Measurements from ENCODE around the gene PNPLA8.

Gene PNPLA8

GRCh38 chr7:108451296-108451848, 74.6 kb downstream of the PNPLA8 start:
- Histone ChIP-seq H3K9me2 (replicated peaks; ENCODE audit: insufficient read depth, low read length) (no peaks in the 10 kb centered on the region), H3K9ac (ENCODE audit: low read length) (no peak overlapping the region), H3K79me2 (ENCODE audit: insufficient read depth, low read length) (no peaks in the 10 kb centered on the region), H3K27me3 (ENCODE audit: low read length) (no peaks in the 10 kb centered on the region), H3K27ac (ENCODE audit: low read depth, low read length) (no peak overlapping the region), H3K4me3 (ENCODE audit: insufficient read depth, low read length, poor library complexity, severe bottlenecking) (no peak overlapping the region), H3F3A (ENCODE audit: insufficient read depth) (no peaks in the 10 kb centered on the region), H3K36me3 (ENCODE audit: low read length) (no peaks in the 10 kb centered on the region), H4K20me1 (ENCODE audit: low read depth, low read length) (no peaks in the 10 kb centered on the region), H3K9me3 (ENCODE audit: insufficient read depth, low read length) (no peaks in the 10 kb centered on the region), H2AFZ (ENCODE audit: low read depth, low read length, severe bottlenecking) (no peak overlapping the region), H3K4me2 (ENCODE audit: low read depth, low read length, poor library complexity, severe bottlenecking) (no peak overlapping the region)
- TF ChIP-seq EZH2phosphoT487 (conservative IDR thresholded peaks at IDR 0.05; ENCODE audit: low read length) = no peak
- no peak for TF ChIP-seq CTCF (IDR thresholded peaks at IDR 0.05; ENCODE audit: insufficient read depth, low read length, poor library complexity, severe bottlenecking)

- Histone ChIP-seq H3K9me3 (ENCODE audit: insufficient read depth, low read length) (no peaks in the 10 kb centered on the region), H4K20me1 (ENCODE audit: low read depth, low read length) (no peaks in the 10 kb centered on the region), H3K4me3 (ENCODE audit: insufficient read depth, low read length, poor library complexity, severe bottlenecking) (no peak overlapping the region), H3K27ac (ENCODE audit: low read depth, low read length) (no peak overlapping the region), H3K27me3 (ENCODE audit: low read length) (no peaks in the 10 kb centered on the region), H3K79me2 (ENCODE audit: insufficient read depth, low read length) (no peaks in the 10 kb centered on the region), H3K9ac (ENCODE audit: low read length) (no peak overlapping the region), H3K36me3 (ENCODE audit: low read length) (no peaks in the 10 kb centered on the region), H2AFZ (ENCODE audit: low read depth, low read length, severe bottlenecking) (no peak overlapping the region), H3K9me2 (replicated peaks; ENCODE audit: insufficient read depth, low read length) (no peaks in the 10 kb centered on the region), H3F3A (ENCODE audit: insufficient read depth) (no peaks in the 10 kb centered on the region), H3K4me2 (ENCODE audit: low read depth, low read length, poor library complexity, severe bottlenecking) (no peak overlapping the region)
- no peak for TF ChIP-seq EZH2phosphoT487 (conservative IDR thresholded peaks at IDR 0.05; ENCODE audit: low read length)
- TF ChIP-seq CTCF (IDR thresholded peaks at IDR 0.05; ENCODE audit: insufficient read depth, low read length, poor library complexity, severe bottlenecking) = no peak
Observed at GRCh38 chr7:108450160-108450559, 75.8 kb downstream of the PNPLA8 start.

GRCh38 chr7:108449521-108449920, 76.4 kb downstream of the PNPLA8 start:
- Histone ChIP-seq H3K27ac (ENCODE audit: low read depth, low read length) (no peak overlapping the region), H3K4me2 (ENCODE audit: low read depth, low read length, poor library complexity, severe bottlenecking) (no peak overlapping the region)

More at GRCh38 chr7:108449521-108449920, 76.4 kb downstream of the PNPLA8 start:
- no peak overlapping the region for H3K4me3 ChIP-seq (ENCODE audit: insufficient read depth, low read length, poor library complexity, severe bottlenecking)
- no peak for TF ChIP-seq EZH2phosphoT487 (conservative IDR thresholded peaks at IDR 0.05; ENCODE audit: low read length)
- no peak for TF ChIP-seq CTCF (IDR thresholded peaks at IDR 0.05; ENCODE audit: insufficient read depth, low read length, poor library complexity, severe bottlenecking)
- H3K9ac ChIP-seq (ENCODE audit: low read length) = no peak overlapping the region
- H3K79me2 ChIP-seq (ENCODE audit: insufficient read depth, low read length) = no peaks in the 10 kb centered on the region
- no peak overlapping the region for H2AFZ ChIP-seq (ENCODE audit: low read depth, low read length, severe bottlenecking)
- H3F3A ChIP-seq (ENCODE audit: insufficient read depth) = no peaks in the 10 kb centered on the region
- no peaks in the 10 kb centered on the region for H3K27me3 ChIP-seq (ENCODE audit: low read length)
- no peaks in the 10 kb centered on the region for H3K9me3 ChIP-seq (ENCODE audit: insufficient read depth, low read length)
- no peaks in the 10 kb centered on the region for H3K36me3 ChIP-seq (ENCODE audit: low read length)
- H3K9me2 ChIP-seq (replicated peaks; ENCODE audit: insufficient read depth, low read length) = no peaks in the 10 kb centered on the region
- no peaks in the 10 kb centered on the region for H4K20me1 ChIP-seq (ENCODE audit: low read depth, low read length)

All from SU-DHL-6 (cell line).